GM12892 (cell line): ENCODE measurements around the gene VWA5B1.

Source experiments
- DNase-seq: peaks from one replicate; pipeline ENCODE4 v3.0.0; 2011; ENCODE audit not compliant: insufficient read length
- FAIRE-seq: peaks from 2 replicates; lab custom pipeline; 2011; peaks lifted over from hg19 to GRCh38; lab: Jason Lieb, UNC
- POLR2A ChIP-seq: IDR thresholded peaks from 2 replicates; pipeline ENCODE4 v1.6.1; 2011; ENCODE audit warnings: low read depth, low read length, control low read depth
- POLR2AphosphoS5 ChIP-seq: IDR thresholded peaks from 2 replicates; pipeline ENCODE4 v1.6.1; 2011; ENCODE audit warnings: low read depth, low read length, control low read depth
- TAF1 ChIP-seq: IDR thresholded peaks from 2 replicates; pipeline ENCODE4 v1.6.1; 2011; ENCODE audit warnings: low read depth, mild to moderate bottlenecking, control low read depth, low read length, borderline replicate concordance

VWA5B1 gene

GRCh38 chr1:20343149-20343937 lies 52.7 kb downstream of the VWA5B1 start:
- DNase-seq, result no peak
- no peak for FAIRE-seq
- TF ChIP-seq TAF1 (no peak), POLR2A (no peak), POLR2AphosphoS5 (no peak)

GRCh38 chr1:20343938-20344302 lies 53.2 kb downstream of the VWA5B1 start:
- DNase-seq (no peak), FAIRE-seq (no peak)

GRCh38 chr1:20344738-20345137 lies 54.1 kb downstream of the VWA5B1 start:
- FAIRE-seq (no peak), DNase-seq (no peak)
- TF ChIP-seq POLR2AphosphoS5, result no peak
- no peak for TF ChIP-seq TAF1
- no peak for TF ChIP-seq POLR2A

More at GRCh38 chr1:20343938-20344302, 53.2 kb downstream of the VWA5B1 start:
- TF ChIP-seq POLR2AphosphoS5 (no peak), TAF1 (no peak), POLR2A (no peak)

GRCh38 chr1:20345419-20345818 lies 54.7 kb downstream of the VWA5B1 start:
- FAIRE-seq (no peak), DNase-seq (no peak)
- TF ChIP-seq TAF1 (no peak), POLR2A (no peak), POLR2AphosphoS5 (no peak)

- DNase-seq (no peak), FAIRE-seq (no peak)
- no peak for TF ChIP-seq TAF1
- no peak for TF ChIP-seq POLR2A
- no peak for TF ChIP-seq POLR2AphosphoS5
Observed at GRCh38 chr1:20346433-20346832, 55.8 kb downstream of the VWA5B1 start.

GRCh38 chr1:20347699-20348098 lies 57.0 kb downstream of the VWA5B1 start:
- TF ChIP-seq POLR2A (no peak), TAF1 (no peak), POLR2AphosphoS5 (no peak)
- DNase-seq (no peak), FAIRE-seq (no peak)

- DNase-seq (no peak), FAIRE-seq (no peak)
- TF ChIP-seq POLR2AphosphoS5 (no peak), TAF1 (no peak), POLR2A (no peak)
Observed at GRCh38 chr1:20348326-20348915, 57.7 kb downstream of the VWA5B1 start.

GRCh38 chr1:20349561-20349960 lies 58.9 kb downstream of the VWA5B1 start:
- no peak for FAIRE-seq
- TF ChIP-seq POLR2A (no peak), TAF1 (no peak), POLR2AphosphoS5 (no peak)
- DNase-seq, result no peak

GRCh38 chr1:20349971-20350370 lies 59.3 kb downstream of the VWA5B1 start:
- DNase-seq, result no peak
- TF ChIP-seq POLR2A (no peak), POLR2AphosphoS5 (no peak), TAF1 (no peak)
- no peak for FAIRE-seq

GRCh38 chr1:20350421-20350820 lies 59.7 kb downstream of the VWA5B1 start:
- DNase-seq, result no peak
- no peak for FAIRE-seq
- no peak for TF ChIP-seq POLR2AphosphoS5

GRCh38 chr1:20351911-20352701 lies 61.4 kb downstream of the VWA5B1 start:
- no peak for TF ChIP-seq POLR2AphosphoS5
- no peak for TF ChIP-seq POLR2A
- no peak for DNase-seq
- FAIRE-seq, result no peak
